ENCODE measurements around the gene TM2D1. TPM values are rescaled to one million over a fixed set of nuclear protein-coding genes. Genes with fewer than 3 reads are reported as not detected.

Gene TM2D1
- total and polyA plus RNA-seq, 9 of the 15 experiments (the other 6 are each of a cell fraction or from before 2014, with no cell fraction given), result 24.5 to 65.2 (median 47.7) TPM

- no peaks in the 10 kb centered on the region for H3K36me3 ChIP-seq (ENCODE audit: control insufficient read depth, insufficient read depth, low read length)
- ATAC-seq (no peak), DNase-seq (ENCODE audit: extremely low read depth in 1 of 4, low spot score in 3 of 4) (no peak), FAIRE-seq (no peak)
- intact Hi-C loops (cut with micrococcal nuclease), result no loop called here
- BruUV-seq (replicated peaks), result no TSS peak
- no peaks in the 10 kb centered on the region for H3K9me3 ChIP-seq (replicated peaks; ENCODE audit: control insufficient read depth, insufficient read depth, low read depth, low read length)
- H3K4me1 ChIP-seq (replicated peaks in 1 of 2; ENCODE audit: control insufficient read depth in 2 of 2, insufficient read depth in 2 of 2, low read length in 2 of 2), result no peaks in the 10 kb centered on the region; a peak in 1 of 5 replicates
- H3K79me2 ChIP-seq (ENCODE audit: control insufficient read depth, insufficient read depth, low read length), result no peaks in the 10 kb centered on the region
- H3K27ac ChIP-seq (ENCODE audit: extremely low read depth, low read depth, low read length), result no peak overlapping the region
- no peaks in the 10 kb centered on the region for H3K9me1 ChIP-seq (ENCODE audit: control insufficient read depth, insufficient read depth, low read length)
- H2AFZ ChIP-seq (ENCODE audit: low read depth, low read length), result no peak overlapping the region
- POLR2A ChIA-PET, result no interaction called here
- no peak overlapping the region for H3K4me2 ChIP-seq (ENCODE audit: insufficient read depth, low read length)
- in situ Hi-C loops (cut with MboI), result no loop called here
- H3K9ac ChIP-seq (ENCODE audit: insufficient read depth in 1 of 2, low read depth in 2 of 2, low read length in 2 of 2), result no peak overlapping the region
- no peak overlapping the region for H3K4me3 ChIP-seq
- 17% methylated on average over 1 of the region's 1 CpG for WGBS (ENCODE audit: insufficient coverage, low coverage, missing lambda C conversion rate)
- peaks cover 6% of the 10 kb centered on the region in 2 experiments; a peak in 3 of 5 replicates for H3K27me3 ChIP-seq (ENCODE audit: control insufficient read depth in 2 of 2, insufficient read depth in 2 of 2, low read length in 2 of 2)
- CTCF ChIA-PET (ENCODE audit: low intra/inter-chr PET ratio), result no interaction called here
- no peaks in the 10 kb centered on the region for H4K20me1 ChIP-seq (replicated peaks; ENCODE audit: control insufficient read depth, insufficient read depth, low read length)
- TF ChIP-seq ZBTB8A (IDR thresholded peaks at IDR 0.05; ENCODE audit: partially characterized antibody) (no peak), ZSCAN29 (IDR thresholded peaks at IDR 0.05) (no peak), KDM1A (IDR thresholded peaks at IDR 0.05) (peak; percentile 68 to 70; a peak in 3 of 4 replicates), RCOR1 (IDR thresholded peaks at IDR 0.05; ENCODE audit: borderline replicate concordance in 1 of 2, low read depth in 2 of 2, low read length in 2 of 2) (0 out of 4 replicates have a peak, but pooled peaks of 1 of the 2 experiments have one; percentile 32), NKRF (IDR thresholded peaks at IDR 0.05; ENCODE audit: borderline replicate concordance) (no peak), PURB (CRISPR knock-in tag; IDR thresholded peaks at IDR 0.05; ENCODE audit: low read depth) (no peak), CBFA2T3 (IDR thresholded peaks at IDR 0.05) (peak; percentile 50), TAL1 (IDR thresholded peaks at IDR 0.05) (peak; percentile 24; the same call in 1 of the 2 replicates), TBL1XR1 (IDR thresholded peaks at IDR 0.05; ENCODE audit: low read length in 2 of 2) (no peak), HES1 (IDR thresholded peaks at IDR 0.05; ENCODE audit: low read depth) (no peak)
Observed at GRCh38 chr1:61770131-61770530, 45.2 kb upstream of the TM2D1 start.

Data from K562 (cell line).